GM12872 (cell line): Measurements from ENCODE around the gene KDM4C.

Experiments
- CTCF ChIP-seq: IDR thresholded peaks from 3 replicates; pipeline ENCODE4 v1.5.1; 2011; ENCODE audit warnings: low read depth, mild to moderate bottlenecking, low read length, moderate library complexity; ENCODE audit not compliant: insufficient read depth

Gene KDM4C

DNA sequence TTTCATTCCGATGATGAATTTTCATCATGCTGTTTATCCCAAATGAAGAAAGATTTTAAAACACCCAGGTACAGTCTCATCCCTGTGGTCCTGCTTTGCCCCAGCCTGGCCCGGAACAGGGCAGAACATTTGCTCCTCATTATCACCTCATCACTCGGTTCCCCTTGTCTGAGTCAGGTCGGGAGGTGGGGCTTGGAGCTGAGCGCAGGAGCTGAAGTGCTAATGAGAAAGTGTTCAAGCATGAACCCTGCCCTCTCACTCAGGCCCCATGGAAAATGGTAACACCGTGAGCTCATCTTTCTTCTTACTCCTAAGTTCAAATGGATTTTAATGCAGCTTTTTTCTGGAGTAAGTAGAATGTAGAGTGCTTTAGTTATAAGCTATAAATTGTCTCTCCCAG, 466.2 kb downstream of the KDM4C start:
- TF ChIP-seq CTCF, result no peak
